Measurements from ENCODE around the gene CPNE8. TPM values are rescaled to one million over a fixed set of nuclear protein-coding genes. Genes with fewer than 3 reads are reported as not detected.

The CPNE8 gene
- total RNA-seq (10 to 100 TPM; 11.9 to 27.7 (median 21.6) TPM), polyA plus RNA-seq (10 to 100 TPM; 10.5 to 15.7 (median 13.2) TPM)

DNA sequence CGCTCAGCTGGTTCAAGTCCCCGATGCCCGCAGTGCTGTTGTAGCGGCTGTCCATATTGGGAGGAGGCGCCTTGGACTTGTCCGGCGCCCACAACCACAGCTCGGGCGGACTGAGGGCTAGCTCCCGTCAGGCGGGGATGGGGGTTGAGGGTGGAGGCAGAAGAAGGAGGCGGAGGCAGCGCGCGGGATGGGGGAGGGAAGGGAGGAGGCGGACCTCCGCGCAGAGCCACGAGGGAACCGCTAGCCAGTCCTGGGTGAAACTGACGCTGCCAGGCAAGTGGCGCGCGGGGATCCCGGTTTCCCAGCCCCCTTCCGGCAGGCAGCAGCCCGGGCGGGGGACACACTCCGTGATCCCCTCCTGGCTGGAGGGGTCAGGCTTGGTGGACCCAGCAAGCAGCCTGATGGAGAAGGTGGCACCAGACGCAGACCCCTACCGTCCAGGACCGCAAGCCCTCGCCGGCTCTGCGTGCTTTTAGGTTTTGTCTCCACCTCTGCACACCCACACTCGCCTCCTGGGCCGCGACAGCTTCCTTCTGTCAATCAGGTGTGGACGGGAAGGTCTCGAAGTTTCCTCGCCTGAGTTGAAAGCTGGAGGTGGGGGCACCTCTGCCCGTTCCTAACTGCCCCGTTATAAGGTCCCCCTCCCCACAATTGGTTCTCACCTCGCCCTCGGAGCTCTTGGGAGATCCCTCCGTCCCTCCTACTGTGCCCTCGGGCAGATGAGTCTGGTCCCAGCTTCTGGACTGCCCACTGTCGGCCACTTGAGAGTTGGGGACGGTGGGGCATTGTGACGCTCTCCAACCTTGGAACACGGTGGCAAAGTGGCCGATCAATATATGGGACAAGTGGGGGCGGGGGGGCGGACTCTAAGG is at the start of gene CPNE8:
CPNE8 (minus strand) TSS at position 112 of the 872 bp plus-strand sequence; CDS start at position 55, 57 bp downstream.
- no peaks in the 10 kb centered on the region for H3K27me3 ChIP-seq
- WGBS, 2 donors: 0 to 1% methylated on average over 54 of the region's 54 CpGs

DNA sequence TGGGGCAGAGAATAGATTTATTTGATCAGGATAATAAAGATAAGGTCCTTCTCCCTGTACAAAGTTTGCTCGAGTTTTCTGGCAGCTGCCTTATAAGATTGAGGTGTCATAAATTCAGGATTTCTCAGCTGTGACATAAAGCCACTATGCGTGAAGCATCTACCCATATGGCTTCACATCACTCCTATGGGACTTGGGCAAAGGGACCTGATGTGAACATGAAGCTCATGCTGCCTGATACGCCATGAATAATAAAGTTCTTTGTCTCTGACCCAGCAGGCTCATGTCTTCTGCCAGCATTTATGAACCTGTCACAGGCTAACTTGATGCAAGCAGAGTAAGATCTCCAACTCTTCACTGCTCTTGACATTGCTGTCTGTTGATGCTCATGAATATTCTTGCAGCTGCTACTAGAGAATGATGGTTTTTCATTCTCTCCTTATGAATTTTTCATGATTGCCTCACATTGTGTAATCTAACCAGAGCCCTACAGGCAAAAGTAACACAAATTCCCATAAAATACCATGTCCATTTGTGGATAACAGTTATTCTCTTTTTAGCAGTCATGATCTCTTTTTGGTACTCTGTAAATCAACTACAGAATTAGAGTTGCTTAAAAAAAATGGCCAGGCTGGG is 49.0 kb upstream of the CPNE8 start:
- no peak for DNase-seq
- Histone ChIP-seq H3K27ac (no peak overlapping the region), H3K27me3 (no peaks in the 10 kb centered on the region), H3K36me3 (no peaks in the 10 kb centered on the region), H3K4me3 (no peak overlapping the region), H3K9me3 (no peaks in the 10 kb centered on the region), H3K4me1 (no peaks in the 10 kb centered on the region)
- intact Hi-C loops (cut with DNase I): no loop called here
- 15 to 66% methylated on average over 3 of the region's 3 CpGs for WGBS, 2 donors
- TF ChIP-seq, protein P1, sequence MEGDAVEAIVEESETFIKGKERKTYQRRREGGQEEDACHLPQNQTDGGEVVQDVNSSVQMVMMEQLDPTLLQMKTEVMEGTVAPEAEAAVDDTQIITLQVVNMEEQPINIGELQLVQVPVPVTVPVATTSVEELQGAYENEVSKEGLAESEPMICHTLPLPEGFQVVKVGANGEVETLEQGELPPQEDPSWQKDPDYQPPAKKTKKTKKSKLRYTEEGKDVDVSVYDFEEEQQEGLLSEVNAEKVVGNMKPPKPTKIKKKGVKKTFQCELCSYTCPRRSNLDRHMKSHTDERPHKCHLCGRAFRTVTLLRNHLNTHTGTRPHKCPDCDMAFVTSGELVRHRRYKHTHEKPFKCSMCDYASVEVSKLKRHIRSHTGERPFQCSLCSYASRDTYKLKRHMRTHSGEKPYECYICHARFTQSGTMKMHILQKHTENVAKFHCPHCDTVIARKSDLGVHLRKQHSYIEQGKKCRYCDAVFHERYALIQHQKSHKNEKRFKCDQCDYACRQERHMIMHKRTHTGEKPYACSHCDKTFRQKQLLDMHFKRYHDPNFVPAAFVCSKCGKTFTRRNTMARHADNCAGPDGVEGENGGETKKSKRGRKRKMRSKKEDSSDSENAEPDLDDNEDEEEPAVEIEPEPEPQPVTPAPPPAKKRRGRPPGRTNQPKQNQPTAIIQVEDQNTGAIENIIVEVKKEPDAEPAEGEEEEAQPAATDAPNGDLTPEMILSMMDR (IDR thresholded peaks at IDR 0.05): no peak
- TF ChIP-seq POLR2AphosphoS5 (IDR thresholded peaks at IDR 0.05) (no peak), EP300 (IDR thresholded peaks at IDR 0.05) (no peak), POLR2A (IDR thresholded peaks at IDR 0.05) (no peak)

More for the DNA sequence above, at the start of gene CPNE8:
- H3K36me3 ChIP-seq: no peaks in the 10 kb centered on the region
- H3K4me1 ChIP-seq: peaks cover 0 to 15% (median 7%) of the 10 kb centered on the region in 4 donors
- peak within 1 kb of the TSS; percentile 91 to 92 (median 91) for H3K27ac ChIP-seq
- intact Hi-C loops (cut with DNase I): loop anchor here (5.0 kb wide), 2 partner anchors 197 to 588 kb away; partner anchors contain the start of gene ALG10B
- DNase-seq: peak; percentile 95
- H3K9me3 ChIP-seq: no peaks in the 10 kb centered on the region
- TF ChIP-seq POLR2A (IDR thresholded peaks at IDR 0.05) (peak in 1 of 2 donors; percentile 48), POLR2AphosphoS5 (IDR thresholded peaks at IDR 0.05) (peak; percentile 77 to 87 (median 84))
- TF ChIP-seq, protein P1 (IDR thresholded peaks at IDR 0.05): no peak
- H3K4me3 ChIP-seq: peak within 1 kb of the TSS; percentile 56 to 73 (median 70)

DNA sequence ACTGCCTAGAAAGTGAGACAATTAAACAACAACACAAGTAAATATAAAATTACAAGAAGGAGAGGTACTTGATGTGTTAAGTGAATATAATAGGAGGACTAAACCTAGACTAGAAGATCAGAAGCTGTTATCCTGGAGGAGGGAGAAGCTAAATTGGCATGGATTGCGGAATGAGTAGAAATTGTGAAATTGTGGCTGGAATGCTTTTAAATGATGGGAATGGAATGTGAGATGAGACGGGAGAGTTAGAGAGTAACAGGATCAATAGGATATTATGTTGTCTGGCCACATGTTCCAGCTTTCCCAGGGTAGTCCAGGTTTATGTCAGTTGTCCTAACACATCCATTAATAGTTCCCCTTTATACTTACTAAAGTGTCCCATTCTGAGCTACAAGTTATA is 44.0 kb upstream of the CPNE8 start:
- no peaks in the 10 kb centered on the region for H3K9me3 ChIP-seq
- TF ChIP-seq POLR2A (IDR thresholded peaks at IDR 0.05): no peak
- TF ChIP-seq POLR2AphosphoS5 (IDR thresholded peaks at IDR 0.05): no peak
- TF ChIP-seq, protein P1 (IDR thresholded peaks at IDR 0.05): no peak
- TF ChIP-seq EP300 (IDR thresholded peaks at IDR 0.05): no peak
- H3K27me3 ChIP-seq: no peaks in the 10 kb centered on the region
- H3K4me1 ChIP-seq: no peaks in the 10 kb centered on the region
- intact Hi-C loops (cut with DNase I): no loop called here
- no peaks in the 10 kb centered on the region for H3K36me3 ChIP-seq
- WGBS, 2 donors: 94 to 98% methylated on average over 2 of the region's 2 CpGs
- no peak for DNase-seq
- no peak overlapping the region for H3K27ac ChIP-seq
- no peak overlapping the region for H3K4me3 ChIP-seq

DNA sequence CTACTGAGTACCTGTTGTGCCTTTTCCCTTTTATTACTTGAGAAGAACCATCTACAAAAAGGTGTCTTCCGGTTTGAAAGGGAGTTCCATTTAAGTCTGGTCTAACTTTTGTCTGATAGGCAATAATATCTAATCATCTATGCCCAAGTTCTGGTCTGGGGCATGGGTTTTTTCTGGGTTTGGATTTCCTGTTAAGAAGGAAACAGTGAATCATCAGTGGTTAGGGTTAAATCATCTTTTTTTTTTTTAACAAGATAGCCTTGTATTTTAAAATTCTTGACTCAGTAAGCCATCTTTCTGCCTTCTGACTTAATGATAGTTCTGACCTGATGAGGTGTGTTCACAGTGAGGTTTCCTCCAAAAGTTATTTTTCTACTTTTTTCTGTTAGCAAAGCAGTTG is 29.3 kb upstream of the CPNE8 start:
- WGBS, 2 donors: 64 to 67% methylated on average over 1 of the region's 1 CpG
- H3K4me1 ChIP-seq: no peaks in the 10 kb centered on the region
- TF ChIP-seq POLR2A (IDR thresholded peaks at IDR 0.05) (no peak), POLR2AphosphoS5 (IDR thresholded peaks at IDR 0.05) (no peak), EP300 (IDR thresholded peaks at IDR 0.05) (no peak)
- TF ChIP-seq, protein P1 (IDR thresholded peaks at IDR 0.05): no peak
- no peak for DNase-seq
- intact Hi-C loops (cut with DNase I): no loop called here
- H3K36me3 ChIP-seq: no peaks in the 10 kb centered on the region
- H3K4me3 ChIP-seq: no peak overlapping the region
- H3K9me3 ChIP-seq: peaks cover 0 to 13% (median 0%) of the 10 kb centered on the region in 4 donors
- no peaks in the 10 kb centered on the region for H3K27me3 ChIP-seq
- no peak overlapping the region for H3K27ac ChIP-seq

Data from sigmoid colon (tissue), 7 donors.